ENCODE results near the gene NPY4R.
"Not testable (repeated sequence)": the region's sequence is repeated elsewhere in the genome, so short reads cannot be mapped to it uniquely, and the experiment has no call there.

Gene NPY4R, protein sequence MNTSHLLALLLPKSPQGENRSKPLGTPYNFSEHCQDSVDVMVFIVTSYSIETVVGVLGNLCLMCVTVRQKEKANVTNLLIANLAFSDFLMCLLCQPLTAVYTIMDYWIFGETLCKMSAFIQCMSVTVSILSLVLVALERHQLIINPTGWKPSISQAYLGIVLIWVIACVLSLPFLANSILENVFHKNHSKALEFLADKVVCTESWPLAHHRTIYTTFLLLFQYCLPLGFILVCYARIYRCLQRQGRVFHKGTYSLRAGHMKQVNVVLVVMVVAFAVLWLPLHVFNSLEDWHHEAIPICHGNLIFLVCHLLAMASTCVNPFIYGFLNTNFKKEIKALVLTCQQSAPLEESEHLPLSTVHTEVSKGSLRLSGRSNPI

DNA sequence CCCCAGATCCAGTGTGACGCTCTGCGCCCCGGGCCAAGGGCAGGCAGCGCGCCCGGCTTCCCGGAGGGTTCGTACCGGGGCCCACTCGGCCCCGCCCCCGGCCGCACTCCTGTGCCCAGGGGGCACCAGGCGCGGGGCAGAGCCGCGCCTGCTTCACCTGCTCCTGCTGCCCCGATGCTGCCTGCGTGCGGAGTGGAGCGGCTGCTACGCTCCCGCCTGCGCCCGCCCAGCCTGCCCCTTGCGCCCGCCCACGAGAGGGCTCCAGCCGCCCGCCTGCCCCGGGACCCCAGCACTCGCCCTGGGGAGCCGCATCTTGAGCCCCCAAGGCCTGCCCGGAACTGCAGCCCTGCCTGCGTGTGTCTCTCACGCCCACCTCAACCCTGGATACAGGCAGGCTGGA is at the start of gene NPY4R:
Gene NPY4R (minus strand): TSS at position 194 of the 400 bp plus-strand sequence. CDS start 3,323 bp downstream, outside the sequence.
- DNase-seq (ENCODE audit: low read depth in 1 of 2, low spot score in 1 of 2): not testable (repeated sequence)

DNA sequence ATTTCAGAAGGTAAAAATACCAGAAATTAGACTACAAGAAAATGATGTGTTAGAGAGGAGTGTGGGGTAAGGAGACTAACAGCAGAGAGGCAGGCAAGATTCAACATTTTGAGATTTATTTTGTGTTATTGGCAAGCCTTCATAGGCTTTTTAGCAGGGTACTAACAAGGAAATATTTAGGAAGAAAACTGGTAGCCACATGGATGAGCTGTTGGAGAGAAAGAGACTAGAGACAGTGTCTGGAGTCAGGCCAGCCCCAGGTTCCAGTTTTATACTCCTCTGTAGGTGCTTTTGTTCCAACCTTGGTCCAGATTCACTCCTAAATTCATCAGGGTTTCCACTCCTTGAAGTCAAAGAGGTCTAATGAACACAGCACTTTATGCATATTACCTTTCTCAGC is 49.6 kb upstream of the NPY4R start:
- no peak for DNase-seq (ENCODE audit: low read depth in 1 of 2, low spot score in 1 of 2)

DNA sequence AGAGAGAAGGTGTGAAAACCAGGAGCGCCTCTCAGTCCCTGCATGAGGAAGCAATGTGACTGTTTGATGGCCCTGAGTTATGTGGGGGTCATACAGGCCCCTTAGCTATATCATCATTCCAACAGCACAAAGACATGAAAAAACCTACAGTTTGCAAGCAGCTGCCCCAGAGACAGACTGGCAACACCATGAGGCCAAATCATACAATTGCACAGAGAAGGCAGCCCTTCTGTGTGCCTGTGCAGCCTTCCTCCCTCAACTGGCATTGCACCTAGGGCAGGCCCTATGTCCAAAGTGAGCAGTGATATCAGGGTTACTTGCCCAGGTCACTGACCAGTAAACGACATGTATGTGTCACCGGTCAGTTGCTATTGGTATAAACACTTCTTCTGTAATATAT is 49.1 kb upstream of the NPY4R start:
- no peak for DNase-seq (ENCODE audit: low read depth in 1 of 2, low spot score in 1 of 2)

DNA sequence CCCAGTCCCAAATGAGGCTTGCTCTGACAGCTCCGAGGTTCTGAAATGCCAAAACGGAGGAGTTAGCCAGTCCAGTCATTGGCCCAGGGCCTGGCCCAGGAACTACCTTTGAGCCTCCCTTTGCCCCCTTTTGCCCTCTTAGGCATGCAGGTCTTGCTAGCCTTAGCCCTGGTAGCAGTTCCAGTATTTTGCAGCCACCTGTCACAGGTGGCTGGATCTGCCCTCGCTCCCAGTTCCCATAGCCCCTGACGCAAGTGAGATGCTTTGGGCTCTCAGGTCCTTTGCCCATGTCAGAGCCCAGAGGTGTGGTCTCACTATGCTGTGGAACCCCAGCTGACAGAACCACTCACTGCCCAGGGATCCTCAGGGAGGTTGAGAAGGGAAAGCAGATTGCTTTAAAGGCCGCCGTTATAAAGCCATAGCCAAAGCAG is 48.7 kb upstream of the NPY4R start:
- DNase-seq (ENCODE audit: low read depth in 1 of 2, low spot score in 1 of 2): no peak

DNA sequence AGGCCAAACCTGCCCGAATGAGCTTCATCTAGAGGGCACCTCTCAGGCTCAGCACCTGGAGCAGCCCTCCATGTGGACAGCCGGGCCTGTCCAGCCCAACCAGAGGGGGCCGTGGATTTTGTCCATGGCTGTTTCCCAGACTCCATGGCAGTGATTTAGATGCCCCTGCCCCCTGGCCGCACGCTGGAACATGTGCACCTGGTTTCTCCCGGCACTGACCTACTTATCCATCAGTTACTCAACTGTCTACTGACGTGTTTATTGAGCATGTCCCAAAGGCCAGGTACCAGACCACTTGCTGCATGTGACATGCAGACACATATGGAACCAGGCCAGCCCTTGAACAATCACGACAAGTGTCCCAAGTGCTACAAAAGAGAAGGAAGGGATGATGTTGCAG is 47.6 kb upstream of the NPY4R start:
- DNase-seq (ENCODE audit: low read depth in 1 of 2, low spot score in 1 of 2): not testable (repeated sequence)

DNA sequence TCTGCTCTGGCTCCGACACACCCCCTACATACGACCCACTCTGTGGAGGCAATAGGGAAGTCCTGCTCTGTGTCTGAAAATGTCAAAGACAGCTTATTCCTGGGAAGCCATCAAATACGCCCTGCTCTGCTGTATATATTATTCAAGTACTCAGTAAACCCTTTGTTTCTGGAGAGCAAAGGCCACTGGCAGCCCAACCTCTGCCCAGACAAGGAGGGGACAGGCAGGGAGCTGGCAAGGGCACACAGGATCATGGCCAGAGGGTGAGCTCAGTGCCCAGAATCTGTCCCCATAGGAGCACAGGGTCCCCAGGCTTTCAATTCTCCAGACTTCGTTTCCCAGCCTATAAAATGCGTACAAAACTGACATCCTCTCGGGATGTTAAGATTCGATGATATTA is 47.0 kb upstream of the NPY4R start:
- not testable (repeated sequence) for DNase-seq (ENCODE audit: low read depth in 1 of 2, low spot score in 1 of 2)

DNA sequence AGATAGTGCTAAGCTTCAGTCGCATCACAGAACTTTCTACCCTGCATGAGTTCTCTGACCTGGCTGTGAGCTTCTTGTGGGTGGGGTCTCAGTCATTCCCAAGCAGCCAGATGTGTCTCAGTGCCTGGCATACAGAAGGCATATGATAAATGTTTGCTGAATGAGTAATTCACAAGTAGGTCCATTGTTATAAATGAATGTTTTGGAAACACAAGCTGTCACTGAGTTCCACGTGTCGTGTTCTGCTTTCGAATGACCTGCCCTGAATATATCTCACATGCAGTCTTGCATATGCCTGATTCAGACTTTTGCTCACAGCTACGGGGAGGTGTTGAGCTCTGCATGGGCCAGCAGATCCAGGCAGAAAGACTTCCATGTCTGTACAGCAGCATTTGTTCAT is 46.2 kb upstream of the NPY4R start:
- not testable (repeated sequence) for DNase-seq (ENCODE audit: low read depth in 1 of 2, low spot score in 1 of 2)

DNA sequence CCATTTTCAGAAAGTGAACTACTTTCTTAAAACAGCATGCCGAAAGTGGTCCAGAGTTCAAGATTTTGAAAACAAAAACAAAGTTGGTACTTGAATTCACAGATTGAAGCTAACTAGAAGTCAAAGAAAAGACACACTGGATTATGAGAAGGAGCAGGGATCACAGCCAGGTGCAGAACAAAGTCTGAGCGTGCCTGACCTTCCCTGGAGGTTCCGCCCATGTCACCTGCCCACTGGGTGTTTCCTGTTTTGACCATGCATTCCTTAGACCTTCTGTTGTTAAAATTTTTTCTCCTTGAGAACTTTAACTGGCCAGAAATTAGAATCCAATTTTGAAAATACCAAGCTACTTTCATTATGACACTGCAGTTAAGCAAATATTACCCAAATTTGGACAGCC is 34.2 kb upstream of the NPY4R start:
- DNase-seq (ENCODE audit: low read depth in 1 of 2, low spot score in 1 of 2): not testable (repeated sequence)

DNA sequence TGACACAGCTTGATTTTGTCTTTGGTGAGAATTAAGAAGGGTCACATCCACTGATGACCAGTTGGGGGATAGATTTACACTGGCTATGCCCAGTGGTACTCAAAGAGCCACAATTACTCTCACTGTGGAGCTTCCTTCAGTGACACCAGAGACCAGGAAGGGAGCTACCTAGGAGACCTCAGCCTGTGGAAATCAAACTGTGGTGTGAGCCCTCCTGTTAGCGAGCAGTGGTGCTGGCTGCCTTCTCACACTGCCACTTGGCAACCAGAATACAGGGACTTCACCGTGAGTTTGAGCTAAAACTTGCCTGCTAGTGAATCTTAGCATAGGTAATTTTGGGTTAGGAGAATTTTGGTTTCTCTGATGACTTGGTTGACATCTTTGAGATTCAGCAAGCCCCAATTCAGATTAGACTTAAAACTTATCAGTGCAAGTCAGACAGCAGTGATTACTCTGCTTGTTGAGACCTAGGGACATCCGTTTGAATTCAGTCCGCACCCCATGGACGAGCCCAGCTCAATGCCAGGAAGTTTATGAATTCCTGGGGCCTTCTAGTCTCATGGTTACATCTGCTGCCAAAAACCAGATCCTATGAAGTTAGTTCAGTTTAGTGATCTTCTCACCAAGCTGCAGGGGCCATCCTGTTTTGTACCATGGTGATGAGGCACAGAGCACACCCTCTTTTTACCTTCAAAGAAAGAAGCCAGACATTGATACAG is 33.4 kb upstream of the NPY4R start:
- DNase-seq (ENCODE audit: low read depth in 1 of 2, low spot score in 1 of 2): not testable (repeated sequence)

DNA sequence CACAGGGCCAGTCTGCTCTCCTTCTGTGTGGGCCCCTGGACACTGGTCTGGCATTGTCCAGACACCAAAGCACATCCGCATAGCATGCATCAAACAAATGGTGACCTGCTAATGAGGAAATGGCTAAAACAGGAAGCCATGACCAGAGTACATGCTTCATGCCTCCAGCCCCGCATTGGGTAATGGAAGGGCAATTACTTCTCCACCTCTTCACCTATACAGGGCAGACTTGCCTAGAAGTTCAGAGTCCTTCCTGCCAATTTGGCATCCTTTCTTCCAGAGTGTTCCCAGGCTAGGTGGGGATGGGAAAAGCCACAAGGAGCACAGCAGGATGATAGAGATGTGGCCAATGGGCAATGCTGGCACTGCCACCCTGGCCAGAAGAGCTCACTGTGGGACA is 32.1 kb upstream of the NPY4R start:
- DNase-seq (ENCODE audit: low read depth in 1 of 2, low spot score in 1 of 2): not testable (repeated sequence)

DNA sequence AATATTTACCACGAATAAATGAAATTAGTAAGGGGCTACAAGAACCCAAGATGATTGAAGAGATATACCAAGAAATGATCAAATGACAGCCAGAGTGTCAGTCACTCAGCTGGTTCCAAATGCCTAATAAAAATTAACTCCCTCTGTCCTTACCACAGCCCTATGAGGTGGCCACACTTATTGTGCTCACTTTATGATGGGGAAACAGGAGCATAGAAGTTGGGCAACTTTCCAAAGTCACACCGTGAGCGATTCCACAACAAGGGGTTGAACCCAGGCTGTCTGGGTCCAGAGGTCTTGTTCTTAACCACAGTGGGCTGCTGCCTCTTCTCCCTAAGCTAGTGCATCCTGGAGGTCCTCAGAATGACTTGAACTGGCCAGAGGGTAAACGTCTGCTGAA is 31.6 kb upstream of the NPY4R start:
- not testable (repeated sequence) for DNase-seq (ENCODE audit: low read depth in 1 of 2, low spot score in 1 of 2)

DNA sequence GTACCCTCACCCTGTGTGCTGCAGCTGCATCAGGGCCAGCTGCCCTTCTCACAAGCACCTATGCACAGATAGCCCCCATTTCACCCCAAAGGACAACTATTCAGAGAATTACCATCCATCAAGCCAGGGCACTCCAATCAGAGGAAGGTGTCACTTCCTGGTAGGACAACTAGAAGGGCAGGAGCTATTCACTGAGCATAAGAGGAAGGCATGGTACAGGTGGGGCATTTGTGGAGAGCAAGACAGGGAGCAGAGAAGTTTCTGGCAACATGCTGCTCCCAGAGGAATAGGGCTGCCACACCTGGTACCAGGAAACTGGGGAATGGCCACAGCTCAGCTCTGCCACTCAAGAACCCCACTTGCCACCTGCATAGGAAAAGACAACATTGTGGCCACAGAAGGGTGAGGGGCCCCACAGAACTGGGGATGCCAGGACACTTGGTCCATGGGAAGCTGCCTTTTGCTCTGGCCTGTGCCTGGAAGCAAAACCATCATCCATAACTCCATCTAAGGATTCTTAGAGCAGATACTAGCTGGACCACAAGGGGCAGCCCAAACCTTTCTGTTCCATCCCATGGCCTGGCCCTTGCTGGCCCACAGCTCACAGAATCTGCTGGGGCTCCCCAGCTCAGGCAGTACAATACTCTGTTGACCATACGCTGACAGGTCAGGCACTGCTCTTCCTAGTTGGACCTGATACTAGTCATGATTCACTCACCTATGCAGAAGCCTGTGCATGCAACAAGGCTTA is 25.8 kb upstream of the NPY4R start:
- DNase-seq (ENCODE audit: low read depth in 1 of 2, low spot score in 1 of 2): not testable (repeated sequence)

DNA sequence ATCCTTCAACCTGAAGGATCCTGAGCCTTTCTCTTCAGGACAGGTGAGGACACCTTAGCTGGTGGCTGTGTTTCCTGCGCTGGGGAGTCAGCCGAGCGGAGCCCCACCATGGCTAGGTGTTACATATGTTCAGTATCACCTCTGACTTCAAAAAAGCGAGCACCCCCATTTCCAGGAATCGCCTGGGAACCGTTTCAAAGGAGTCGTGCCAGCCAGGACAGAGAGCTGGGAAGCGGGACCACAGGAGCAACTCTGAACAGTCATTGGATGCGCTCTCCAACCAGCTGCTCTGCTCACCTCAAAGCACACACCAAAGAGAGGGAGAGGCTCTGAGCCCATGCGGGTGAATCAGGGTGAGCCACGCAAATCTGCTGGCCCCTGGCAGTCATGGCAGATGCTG is 24.5 kb upstream of the NPY4R start:
- not testable (repeated sequence) for DNase-seq (ENCODE audit: low read depth in 1 of 2, low spot score in 1 of 2)

DNA sequence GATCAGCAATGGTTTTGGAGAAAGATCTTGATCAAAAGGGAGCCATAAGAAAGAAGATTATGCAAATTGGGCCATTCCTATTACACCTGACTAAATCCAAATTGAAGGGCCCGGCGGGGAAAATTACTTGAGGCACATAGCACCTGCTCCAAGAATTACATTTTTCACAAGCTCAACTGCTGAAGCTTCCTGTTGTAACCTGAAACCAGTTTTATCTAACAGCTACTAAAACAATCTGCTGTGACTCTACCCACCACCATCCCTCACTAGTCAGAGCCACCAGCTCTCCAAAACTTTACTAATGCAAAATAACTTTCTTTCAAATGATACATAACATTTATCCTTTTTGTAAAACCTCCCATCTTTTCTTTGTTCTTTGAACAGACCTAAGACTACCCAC is 20.7 kb upstream of the NPY4R start:
- not testable (repeated sequence) for DNase-seq (ENCODE audit: low read depth in 1 of 2, low spot score in 1 of 2)

DNA sequence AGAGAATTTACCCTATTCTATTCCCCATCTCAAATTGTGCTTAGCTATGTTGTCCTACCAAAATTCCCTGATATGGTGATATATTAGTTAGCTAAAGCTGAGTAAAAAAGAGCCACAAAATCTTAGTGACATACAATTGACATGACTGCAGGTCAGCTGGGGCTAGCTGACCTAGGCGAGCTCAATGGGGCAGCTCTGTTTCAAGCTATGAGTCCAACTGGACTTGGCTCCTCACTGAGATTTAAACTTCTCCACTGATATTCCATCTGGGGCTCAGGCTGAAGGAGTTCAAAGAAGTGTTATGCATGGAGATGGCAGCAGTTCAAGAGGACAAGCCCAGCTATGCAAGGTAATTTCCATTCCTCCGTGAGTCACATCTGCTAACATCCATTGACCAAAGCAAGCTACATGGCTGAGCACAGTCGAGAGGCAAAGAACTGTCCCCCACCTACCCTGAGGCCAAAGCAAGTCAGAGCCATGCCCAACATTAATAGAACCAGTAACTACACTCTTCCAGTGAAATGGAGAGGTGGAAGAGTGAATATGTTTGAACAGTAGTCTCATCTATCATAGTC is 9.1 kb upstream of the NPY4R start:
- not testable (repeated sequence) for DNase-seq (ENCODE audit: low read depth in 1 of 2, low spot score in 1 of 2)

DNA sequence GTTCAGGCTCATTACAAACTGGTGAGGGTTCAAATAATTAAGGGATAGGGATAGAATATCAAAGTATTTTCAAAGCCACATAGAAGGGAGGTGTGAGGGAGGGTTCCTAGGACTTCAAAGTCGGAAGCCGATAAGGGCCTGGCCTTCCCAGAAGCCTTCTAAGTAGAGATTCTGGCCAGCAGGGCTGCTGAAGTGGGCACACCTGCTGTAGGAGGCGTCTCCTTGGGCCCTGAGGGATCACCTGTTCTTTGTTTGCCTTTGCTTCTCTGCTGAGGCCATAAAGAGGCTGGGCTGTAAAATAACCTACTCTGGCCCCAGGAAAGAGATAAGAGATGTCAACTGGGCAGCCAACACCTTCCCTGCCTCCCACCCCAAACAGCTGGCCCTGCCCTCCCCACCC is 8.0 kb upstream of the NPY4R start:
- DNase-seq (ENCODE audit: low read depth in 1 of 2, low spot score in 1 of 2): not testable (repeated sequence)

DNA sequence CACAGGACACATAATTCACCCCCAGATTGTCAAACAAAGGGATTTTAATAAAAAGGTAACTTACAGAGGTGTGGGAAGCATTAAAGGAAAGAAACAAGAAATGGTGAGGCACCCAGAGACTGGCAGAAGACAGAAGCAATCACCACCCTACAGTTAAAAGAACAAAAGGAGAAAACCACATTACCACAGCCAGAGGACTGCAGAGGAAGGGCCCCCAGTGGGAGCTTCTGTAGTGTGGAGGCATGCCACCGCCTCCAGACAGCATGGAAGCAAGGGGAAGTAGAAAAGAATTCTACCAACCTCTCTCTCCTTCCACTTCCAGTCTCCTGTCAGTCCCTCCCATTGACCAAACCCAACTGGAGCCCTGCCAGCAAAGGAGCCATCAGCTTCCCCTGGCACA is 4.4 kb upstream of the NPY4R start:
- not testable (repeated sequence) for DNase-seq (ENCODE audit: low read depth in 1 of 2, low spot score in 1 of 2)

DNA sequence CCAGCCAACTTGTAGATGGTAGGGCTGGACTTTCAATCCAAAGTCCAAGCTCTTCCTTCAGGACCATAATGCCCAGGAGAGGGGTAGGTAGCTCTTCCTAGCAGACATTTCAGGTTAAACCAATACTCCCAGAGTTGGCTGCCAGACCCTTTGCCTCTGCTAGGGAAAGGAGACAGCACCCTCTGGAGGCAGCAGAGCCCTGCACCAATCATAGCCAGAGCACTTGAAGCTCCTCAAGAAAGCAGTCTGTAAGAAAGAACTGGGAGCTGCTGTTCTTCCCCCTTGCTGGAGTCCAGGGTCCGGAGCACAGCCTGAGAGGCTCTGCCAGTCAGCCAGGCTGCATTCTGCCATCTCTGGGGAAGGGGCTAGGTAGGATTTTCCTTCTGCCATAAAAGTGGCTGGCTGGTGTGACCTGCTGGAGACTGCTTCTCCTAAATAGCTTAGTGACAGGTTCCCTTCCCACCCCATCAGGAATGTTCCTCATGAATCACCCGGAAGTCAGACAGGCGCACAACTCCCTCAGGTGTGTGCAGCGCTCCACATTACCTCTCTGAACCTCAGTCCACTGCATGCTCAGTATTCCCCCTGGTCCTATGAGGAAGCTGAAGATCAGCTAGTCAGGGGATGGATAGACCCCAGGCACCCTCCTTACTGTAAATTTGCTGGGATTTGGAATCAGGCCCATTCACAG is 2.5 kb upstream of the NPY4R start:
- not testable (repeated sequence) for DNase-seq (ENCODE audit: low read depth in 1 of 2, low spot score in 1 of 2)

DNA sequence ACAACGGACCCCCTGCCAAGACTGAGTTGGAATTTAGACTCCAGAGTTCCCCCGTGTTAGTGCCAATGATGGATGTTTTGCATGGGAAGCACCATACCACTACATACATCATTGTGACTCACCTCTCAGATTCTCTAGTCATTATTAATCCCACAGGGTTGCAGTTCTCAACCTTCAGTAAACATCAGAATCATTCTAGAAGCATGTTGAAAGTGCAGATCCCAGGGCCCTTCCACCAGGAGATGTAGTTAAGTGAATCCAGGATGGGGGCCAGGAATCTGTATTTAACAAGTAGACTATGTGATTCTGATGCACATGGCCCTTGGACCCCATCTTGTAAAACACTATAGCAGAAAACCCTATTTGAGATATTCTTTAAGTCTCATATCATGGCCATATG is 2.1 kb downstream of the NPY4R start:
- DNase-seq (ENCODE audit: low read depth in 1 of 2, low spot score in 1 of 2): not testable (repeated sequence)

DNA sequence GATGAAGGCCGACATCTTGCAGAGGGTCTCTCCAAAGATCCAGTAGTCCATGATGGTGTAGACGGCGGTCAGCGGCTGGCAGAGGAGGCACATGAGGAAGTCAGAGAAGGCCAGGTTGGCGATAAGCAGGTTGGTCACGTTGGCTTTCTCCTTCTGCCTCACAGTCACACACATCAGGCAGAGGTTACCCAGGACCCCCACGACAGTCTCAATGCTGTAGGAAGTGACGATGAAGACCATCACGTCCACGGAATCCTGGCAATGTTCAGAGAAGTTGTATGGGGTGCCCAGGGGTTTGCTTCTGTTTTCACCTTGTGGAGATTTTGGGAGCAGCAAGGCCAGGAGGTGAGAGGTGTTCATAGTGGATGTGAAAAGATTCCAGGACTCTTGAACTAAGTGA is 3.5 kb downstream of the NPY4R start:
- not testable (repeated sequence) for DNase-seq (ENCODE audit: low read depth in 1 of 2, low spot score in 1 of 2)

DNA sequence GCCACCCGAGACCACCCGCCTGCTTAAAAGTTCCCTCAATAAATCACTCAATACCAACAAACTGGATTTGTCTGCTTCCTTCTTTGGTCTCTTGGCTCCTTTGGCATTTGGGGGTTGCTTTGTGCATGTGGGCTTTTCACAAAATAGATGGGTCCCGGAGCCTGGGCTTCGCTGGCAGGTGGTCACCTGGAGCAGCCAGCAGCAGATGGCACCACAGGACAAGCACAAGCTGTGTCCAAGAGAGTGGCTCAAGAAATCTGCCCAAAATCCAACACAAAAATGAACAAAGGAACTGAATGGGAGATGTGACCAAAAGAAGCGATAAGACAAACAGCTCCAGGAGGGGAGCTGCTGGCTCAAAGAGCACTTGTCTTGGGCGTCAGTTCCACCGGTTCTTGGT is 6.2 kb downstream of the NPY4R start:
- DNase-seq (ENCODE audit: low read depth in 1 of 2, low spot score in 1 of 2): not testable (repeated sequence)

Data from stimulated activated CD4-positive, alpha-beta T cell treated with anti-CD3 and anti-CD28 coated beads, Interleukin-15, amount 100 ng/mL, for 1 hour (primary cell).